ENCODE measurements around the gene TELO2.

TELO2 gene

DNA sequence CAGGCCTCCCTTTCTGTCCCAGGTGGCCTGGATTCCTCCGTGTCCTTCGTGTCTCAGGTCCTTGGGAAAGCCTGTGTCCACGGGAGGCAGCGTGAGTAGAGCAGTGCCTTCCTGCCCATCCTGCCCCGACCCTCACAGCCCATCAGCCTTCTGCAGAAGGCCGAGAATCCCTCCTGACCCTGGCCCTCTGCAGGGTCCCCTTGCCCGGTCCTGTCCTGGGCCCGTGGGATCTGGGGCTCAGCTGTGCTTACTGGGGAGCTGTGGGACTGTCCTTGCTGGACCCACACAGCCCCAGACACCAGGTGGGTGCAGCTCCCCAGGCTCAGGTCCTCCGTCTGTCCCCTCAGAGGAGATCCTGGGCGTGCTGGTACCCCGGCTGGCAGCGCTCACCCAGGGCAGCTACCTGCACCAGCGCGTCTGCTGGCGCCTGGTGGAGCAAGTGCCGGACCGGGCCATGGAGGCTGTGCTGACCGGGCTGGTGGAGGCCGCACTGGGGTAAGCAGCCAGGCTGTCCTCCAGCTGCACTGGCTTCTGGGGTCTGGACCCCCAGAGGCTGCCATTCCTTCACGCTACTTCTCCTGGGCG lies 3.9 kb downstream of the TELO2 start:
- no peak overlapping the region for H3K9ac ChIP-seq (ENCODE audit: low read length)
- TF ChIP-seq, protein P1, sequence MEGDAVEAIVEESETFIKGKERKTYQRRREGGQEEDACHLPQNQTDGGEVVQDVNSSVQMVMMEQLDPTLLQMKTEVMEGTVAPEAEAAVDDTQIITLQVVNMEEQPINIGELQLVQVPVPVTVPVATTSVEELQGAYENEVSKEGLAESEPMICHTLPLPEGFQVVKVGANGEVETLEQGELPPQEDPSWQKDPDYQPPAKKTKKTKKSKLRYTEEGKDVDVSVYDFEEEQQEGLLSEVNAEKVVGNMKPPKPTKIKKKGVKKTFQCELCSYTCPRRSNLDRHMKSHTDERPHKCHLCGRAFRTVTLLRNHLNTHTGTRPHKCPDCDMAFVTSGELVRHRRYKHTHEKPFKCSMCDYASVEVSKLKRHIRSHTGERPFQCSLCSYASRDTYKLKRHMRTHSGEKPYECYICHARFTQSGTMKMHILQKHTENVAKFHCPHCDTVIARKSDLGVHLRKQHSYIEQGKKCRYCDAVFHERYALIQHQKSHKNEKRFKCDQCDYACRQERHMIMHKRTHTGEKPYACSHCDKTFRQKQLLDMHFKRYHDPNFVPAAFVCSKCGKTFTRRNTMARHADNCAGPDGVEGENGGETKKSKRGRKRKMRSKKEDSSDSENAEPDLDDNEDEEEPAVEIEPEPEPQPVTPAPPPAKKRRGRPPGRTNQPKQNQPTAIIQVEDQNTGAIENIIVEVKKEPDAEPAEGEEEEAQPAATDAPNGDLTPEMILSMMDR (IDR thresholded peaks at IDR 0.05; ENCODE audit: low read depth, low read length), result no peak
- TF ChIP-seq EZH2phosphoT487 (IDR thresholded peaks at IDR 0.05; ENCODE audit: low read depth), result no peak
- peaks cover 25% of the 10 kb centered on the region for H3K36me3 ChIP-seq (replicated peaks; ENCODE audit: low read depth, low read length)

DNA sequence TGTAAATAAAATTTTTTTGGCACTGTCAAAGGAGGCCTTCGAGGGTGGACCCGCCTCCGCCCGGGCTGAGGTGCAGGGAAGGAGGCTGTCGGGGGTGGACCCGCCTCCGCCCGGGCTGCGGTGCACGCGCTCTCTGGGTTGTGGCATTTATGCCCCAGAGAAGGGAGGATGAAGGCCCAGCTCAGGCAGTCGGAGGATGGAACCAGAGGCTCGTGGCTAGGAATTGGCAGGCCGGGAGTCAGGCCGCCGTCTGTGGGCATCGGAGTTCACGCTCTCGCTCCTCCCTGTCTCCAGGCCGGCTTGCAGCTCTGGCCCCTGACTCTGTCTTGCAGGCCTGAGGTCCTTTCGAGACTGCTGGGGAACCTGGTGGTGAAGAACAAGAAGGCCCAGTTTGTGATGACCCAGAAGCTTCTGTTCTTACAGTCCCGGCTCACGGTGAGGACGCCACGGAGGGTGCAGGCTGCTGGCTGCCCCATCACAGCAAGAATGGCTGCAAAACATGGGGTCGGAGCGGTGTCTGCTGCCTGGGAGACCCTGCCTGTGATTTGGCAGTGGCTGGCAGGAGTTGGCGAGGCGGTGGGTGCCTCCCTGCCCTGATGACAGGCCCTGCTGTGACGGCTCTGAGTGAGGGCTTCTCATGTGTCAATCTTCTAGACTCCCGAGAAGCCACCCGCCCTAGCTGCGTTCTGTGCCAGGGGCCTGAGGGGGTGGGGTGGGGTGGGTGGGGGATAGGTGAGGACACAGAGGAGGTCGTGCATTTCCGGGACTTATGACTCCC lies 5.9 kb downstream of the TELO2 start:
- H3K9ac ChIP-seq (ENCODE audit: low read length), result no peak overlapping the region
- H3K4me1 ChIP-seq (ENCODE audit: low read length), result peaks cover 5% of the 10 kb centered on the region
- peaks cover 16% of the 10 kb centered on the region for H3K79me2 ChIP-seq (ENCODE audit: low read length)
- H3K9me3 ChIP-seq (ENCODE audit: insufficient read depth, low read length), result no peaks in the 10 kb centered on the region
- no peaks in the 10 kb centered on the region for H4K20me1 ChIP-seq (ENCODE audit: insufficient read depth, low read length)
- no peak overlapping the region for H3K4me2 ChIP-seq (ENCODE audit: low read length)
- H3K36me3 ChIP-seq (replicated peaks; ENCODE audit: low read depth, low read length), result peaks cover 40% of the 10 kb centered on the region
- H3K27me3 ChIP-seq (ENCODE audit: low read depth, low read length), result no peaks in the 10 kb centered on the region
- H3K27ac ChIP-seq (ENCODE audit: low read length), result no peak overlapping the region
- no peak overlapping the region for H2AFZ ChIP-seq (ENCODE audit: low read depth, low read length)
- no peak overlapping the region for H3K4me3 ChIP-seq (ENCODE audit: low read length)
- no peak for TF ChIP-seq EZH2phosphoT487 (IDR thresholded peaks at IDR 0.05; ENCODE audit: low read depth)

More for the DNA sequence above, 3.9 kb downstream of the TELO2 start:
- H3K4me1 ChIP-seq (ENCODE audit: low read length), result peaks cover 12% of the 10 kb centered on the region
- H3K4me2 ChIP-seq (ENCODE audit: low read length), result no peak overlapping the region
- H3K4me3 ChIP-seq (ENCODE audit: low read length), result no peak overlapping the region
- no peak overlapping the region for H2AFZ ChIP-seq (ENCODE audit: low read depth, low read length)
- H3K27me3 ChIP-seq (ENCODE audit: low read depth, low read length), result no peaks in the 10 kb centered on the region
- peaks cover 24% of the 10 kb centered on the region for H3K79me2 ChIP-seq (ENCODE audit: low read length)
- H3K9me3 ChIP-seq (ENCODE audit: insufficient read depth, low read length), result no peaks in the 10 kb centered on the region
- no peaks in the 10 kb centered on the region for H4K20me1 ChIP-seq (ENCODE audit: insufficient read depth, low read length)
- H3K27ac ChIP-seq (ENCODE audit: low read length), result no peak overlapping the region

DNA sequence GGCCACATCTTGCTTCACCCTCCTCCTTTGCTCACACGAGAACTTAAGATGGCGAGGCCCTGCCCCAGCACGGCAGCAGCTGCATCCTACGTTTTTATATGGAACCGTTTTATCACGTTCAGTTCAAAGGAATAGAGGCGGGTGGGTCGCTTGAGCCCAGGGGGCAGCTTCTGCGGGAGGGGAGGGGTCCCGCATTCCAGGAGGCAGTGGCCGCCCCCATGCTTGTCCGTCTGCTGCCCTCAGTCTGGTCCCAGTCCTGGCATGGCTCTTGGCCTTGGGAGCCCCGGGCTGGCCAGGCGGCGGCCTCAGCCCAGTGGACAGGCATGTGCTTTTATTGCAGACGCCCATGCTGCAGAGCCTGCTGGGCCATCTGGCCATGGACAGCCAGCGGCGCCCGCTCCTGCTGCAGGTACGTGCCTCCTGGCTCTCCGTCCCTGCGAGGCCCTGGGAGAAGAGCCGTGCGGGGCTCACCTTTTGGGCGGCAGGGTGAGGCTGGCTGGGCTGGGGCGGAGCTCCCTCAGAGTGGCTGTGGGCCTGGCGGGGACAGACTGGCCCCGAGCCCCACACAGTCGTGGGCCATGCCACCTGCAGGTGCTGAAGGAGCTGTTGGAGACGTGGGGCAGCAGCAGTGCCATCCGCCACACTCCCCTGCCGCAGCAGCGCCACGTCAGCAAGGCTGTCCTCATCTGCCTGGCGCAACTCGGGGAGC lies 6.8 kb downstream of the TELO2 start:
- no peaks in the 10 kb centered on the region for H3K4me1 ChIP-seq (ENCODE audit: low read length)
- no peak overlapping the region for H2AFZ ChIP-seq (ENCODE audit: low read depth, low read length)
- no peak overlapping the region for H3K4me3 ChIP-seq (ENCODE audit: low read length)
- H4K20me1 ChIP-seq (ENCODE audit: insufficient read depth, low read length), result no peaks in the 10 kb centered on the region
- peaks cover 8% of the 10 kb centered on the region; the same call in 1 of the 2 replicates for H3K79me2 ChIP-seq (ENCODE audit: low read length)
- TF ChIP-seq EZH2phosphoT487 (IDR thresholded peaks at IDR 0.05; ENCODE audit: low read depth), result no peak
- TF ChIP-seq, protein P1 (IDR thresholded peaks at IDR 0.05; ENCODE audit: low read depth, low read length), result no peak
- H3K9ac ChIP-seq (ENCODE audit: low read length), result no peak overlapping the region
- no peak overlapping the region for H3K4me2 ChIP-seq (ENCODE audit: low read length)
- H3K27me3 ChIP-seq (ENCODE audit: low read depth, low read length), result no peaks in the 10 kb centered on the region
- H3K9me3 ChIP-seq (ENCODE audit: insufficient read depth, low read length), result no peaks in the 10 kb centered on the region
- H3K27ac ChIP-seq (ENCODE audit: low read length), result no peak overlapping the region
- H3K36me3 ChIP-seq (replicated peaks; ENCODE audit: low read depth, low read length), result peaks cover 37% of the 10 kb centered on the region

DNA sequence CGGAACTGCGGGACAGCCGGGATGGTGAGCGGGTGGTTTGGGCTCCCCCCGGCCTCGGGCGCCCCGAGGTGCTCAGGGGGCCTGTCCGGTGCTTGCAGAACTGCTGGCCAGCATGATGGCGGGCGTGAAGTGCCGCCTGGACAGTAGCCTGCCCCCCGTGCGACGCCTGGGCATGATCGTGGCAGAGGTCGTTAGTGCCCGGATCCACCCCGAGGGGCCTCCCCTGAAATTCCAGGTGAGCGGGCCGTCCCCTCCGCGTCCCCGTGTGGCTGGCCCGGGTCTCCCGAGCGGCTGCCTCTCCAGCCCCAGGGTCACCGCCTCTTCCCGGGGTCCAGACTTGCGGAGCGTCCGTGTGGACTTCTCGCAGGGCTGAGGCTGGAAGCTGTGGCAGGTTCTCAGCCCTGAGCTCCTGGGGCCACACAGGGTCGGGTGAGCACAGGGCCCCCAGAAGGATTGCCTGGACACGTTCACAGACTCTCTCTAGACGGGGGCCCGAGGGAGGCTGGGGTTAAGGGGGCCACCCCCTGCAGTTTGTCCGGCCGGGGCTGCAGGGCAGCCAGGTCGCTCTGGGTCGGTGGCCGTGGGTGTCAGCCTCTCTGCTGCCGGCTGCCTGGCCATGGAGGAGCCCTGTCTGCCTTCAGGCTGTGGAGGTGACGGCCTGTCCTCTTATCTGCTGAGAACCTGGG lies 7.4 kb downstream of the TELO2 start:
- H3K4me1 ChIP-seq (ENCODE audit: low read length), result no peaks in the 10 kb centered on the region
- no peaks in the 10 kb centered on the region for H4K20me1 ChIP-seq (ENCODE audit: insufficient read depth, low read length)
- no peak overlapping the region for H3K4me2 ChIP-seq (ENCODE audit: low read length)
- H3K79me2 ChIP-seq (ENCODE audit: low read length), result peaks cover under 1% of the 10 kb centered on the region; the same call in 1 of the 2 replicates
- no peaks in the 10 kb centered on the region for H3K27me3 ChIP-seq (ENCODE audit: low read depth, low read length)
- no peak overlapping the region for H3K4me3 ChIP-seq (ENCODE audit: low read length)
- H3K9ac ChIP-seq (ENCODE audit: low read length), result no peak overlapping the region
- no peak overlapping the region for H2AFZ ChIP-seq (ENCODE audit: low read depth, low read length)
- no peak overlapping the region for H3K27ac ChIP-seq (ENCODE audit: low read length)
- no peaks in the 10 kb centered on the region for H3K9me3 ChIP-seq (ENCODE audit: insufficient read depth, low read length)
- no peak for TF ChIP-seq EZH2phosphoT487 (IDR thresholded peaks at IDR 0.05; ENCODE audit: low read depth)
- TF ChIP-seq, protein P1 (IDR thresholded peaks at IDR 0.05; ENCODE audit: low read depth, low read length), result no peak
- peaks cover 35% of the 10 kb centered on the region for H3K36me3 ChIP-seq (replicated peaks; ENCODE audit: low read depth, low read length)
